Measurements from ENCODE around the gene S100Z.
"Not testable (repeated sequence)": the region's sequence is repeated elsewhere in the genome, so short reads cannot be mapped to it uniquely, and the experiment has no call there.

Gene S100Z

GRCh38 chr5:76831110-76831452 lies 18.7 kb upstream of the S100Z start:
- peak; percentile 75 to 83 (median 82) for DNase-seq

GRCh38 chr5:76836181-76836580 lies 13.6 kb upstream of the S100Z start:
- no peak for DNase-seq

GRCh38 chr5:76836585-76836984 lies 13.2 kb upstream of the S100Z start:
- DNase-seq: no peak

- no peak for DNase-seq
Measured at GRCh38 chr5:76838481-76839261, 11.1 kb upstream of the S100Z start.

- DNase-seq: peak; percentile 53 to 66 (median 66)
Measured at GRCh38 chr5:76841361-76841760, 8.5 kb upstream of the S100Z start.

GRCh38 chr5:76845890-76846289 lies 3.9 kb upstream of the S100Z start:
- no peak for DNase-seq

- DNase-seq: peak; percentile 73 to 84 (median 80)
Measured at GRCh38 chr5:76850543-76851145, 830 bp downstream of the S100Z start.

- DNase-seq: peak; percentile 30 to 43 (median 39)
Measured at GRCh38 chr5:76851728-76852369, 2.0 kb downstream of the S100Z start.

- no peak for DNase-seq
Measured at GRCh38 chr5:76852772-76853171, 3.0 kb downstream of the S100Z start.

- peak; percentile 17 to 46 (median 38) for DNase-seq
Measured at GRCh38 chr5:76853741-76854140, 3.9 kb downstream of the S100Z start.

GRCh38 chr5:76854644-76855043 lies 4.8 kb downstream of the S100Z start:
- DNase-seq: no peak

GRCh38 chr5:76855501-76855900 lies 5.7 kb downstream of the S100Z start:
- DNase-seq: not testable (repeated sequence)

- peak; percentile 74 to 81 (median 78) for DNase-seq
Measured at GRCh38 chr5:76855961-76856360, 6.1 kb downstream of the S100Z start.

GRCh38 chr5:76856800-76857199 lies 7.0 kb downstream of the S100Z start:
- DNase-seq: peak in 1 of 3 donors; percentile 23

GRCh38 chr5:76859591-76860247 lies 9.9 kb downstream of the S100Z start:
- peak; percentile 29 to 45 (median 41) for DNase-seq

- DNase-seq: no peak
Measured at GRCh38 chr5:76861612-76862011, 11.8 kb downstream of the S100Z start.

GRCh38 chr5:76863001-76863400 lies 13.2 kb downstream of the S100Z start:
- DNase-seq: no peak

GRCh38 chr5:76866503-76866902 lies 16.7 kb downstream of the S100Z start:
- no peak for DNase-seq

- no peak for DNase-seq
Measured at GRCh38 chr5:76867038-76867437, 17.2 kb downstream of the S100Z start.

GRCh38 chr5:76867827-76868693 lies 18.2 kb downstream of the S100Z start:
- peak; percentile 76 to 84 (median 78) for DNase-seq

GRCh38 chr5:76870046-76870445 lies 20.2 kb downstream of the S100Z start:
- no peak for DNase-seq

GRCh38 chr5:76874088-76874581 lies 24.3 kb downstream of the S100Z start:
- DNase-seq: peak in 1 of 3 donors; percentile 29

All from suppressor macrophage treated with lipopolysaccharide for 1 hour (primary cell).